HG03064 (cell line): ENCODE results near the gene DHX8.

Experiments used
- ATAC-seq: cut with Tn5 transposase; IDR thresholded peaks from one replicate; pipeline ENCODE4 v1.9.1; 2021; ENCODE audit warnings: low read depth; ENCODE audit not compliant: unreplicated experiment

The DHX8 gene

GRCh38 chr17:43568506-43569082 is 84.8 kb downstream of the DHX8 start:
- ATAC-seq, result no peak

GRCh38 chr17:43570518-43570928 is 86.7 kb downstream of the DHX8 start:
- no peak for ATAC-seq

- ATAC-seq, result no peak
Measured at GRCh38 chr17:43572368-43572980, 88.7 kb downstream of the DHX8 start.

- ATAC-seq, result no peak
Measured at GRCh38 chr17:43573579-43574321, 90.0 kb downstream of the DHX8 start.

GRCh38 chr17:43574348-43574747 is 90.6 kb downstream of the DHX8 start:
- no peak for ATAC-seq

- no peak for ATAC-seq
Measured at GRCh38 chr17:43574896-43575525, 91.2 kb downstream of the DHX8 start.
